ENCODE results near the gene TSPAN5. TPM values are rescaled to one million over a fixed set of nuclear protein-coding genes. Genes with fewer than 3 reads are reported as not detected.

TSPAN5 gene
- total RNA-seq, 1 donor from 2014 or later, result 21.8 TPM

GRCh38 chr4:98510757-98511517 is 147.5 kb downstream of the TSPAN5 start:
- TF ChIP-seq CTCF (IDR thresholded peaks at IDR 0.05; ENCODE audit: unreplicated experiment), result no peak
- H3K27ac Mint-ChIP-seq (ENCODE audit: unreplicated experiment), result no peak overlapping the region
- H3K36me3 Mint-ChIP-seq (ENCODE audit: low read depth, unreplicated experiment), result peaks cover 4% of the 10 kb centered on the region
- peak overlapping the region; percentile 1 for H3K4me3 Mint-ChIP-seq (ENCODE audit: unreplicated experiment)
- DNase-seq (ENCODE audit: low spot score), result no peak
- H3K9me3 Mint-ChIP-seq (ENCODE audit: unreplicated experiment), result no peaks in the 10 kb centered on the region
- H3K4me1 Mint-ChIP-seq (ENCODE audit: unreplicated experiment), result peaks cover 35% of the 10 kb centered on the region
- H3K27me3 Mint-ChIP-seq (ENCODE audit: unreplicated experiment), result peaks cover 3% of the 10 kb centered on the region

- no peak for DNase-seq (ENCODE audit: low spot score)
- Mint-ChIP-seq H3K4me1 (ENCODE audit: unreplicated experiment) (peaks cover 30% of the 10 kb centered on the region), H3K36me3 (ENCODE audit: low read depth, unreplicated experiment) (peaks cover 9% of the 10 kb centered on the region), H3K27me3 (ENCODE audit: unreplicated experiment) (peaks cover 3% of the 10 kb centered on the region), H3K27ac (ENCODE audit: unreplicated experiment) (no peak overlapping the region), H3K9me3 (ENCODE audit: unreplicated experiment) (no peaks in the 10 kb centered on the region), H3K4me3 (ENCODE audit: unreplicated experiment) (no peak overlapping the region)
- TF ChIP-seq CTCF (IDR thresholded peaks at IDR 0.05; ENCODE audit: unreplicated experiment), result no peak
Observed at GRCh38 chr4:98510340-98510739, 148.1 kb downstream of the TSPAN5 start.

DNA sequence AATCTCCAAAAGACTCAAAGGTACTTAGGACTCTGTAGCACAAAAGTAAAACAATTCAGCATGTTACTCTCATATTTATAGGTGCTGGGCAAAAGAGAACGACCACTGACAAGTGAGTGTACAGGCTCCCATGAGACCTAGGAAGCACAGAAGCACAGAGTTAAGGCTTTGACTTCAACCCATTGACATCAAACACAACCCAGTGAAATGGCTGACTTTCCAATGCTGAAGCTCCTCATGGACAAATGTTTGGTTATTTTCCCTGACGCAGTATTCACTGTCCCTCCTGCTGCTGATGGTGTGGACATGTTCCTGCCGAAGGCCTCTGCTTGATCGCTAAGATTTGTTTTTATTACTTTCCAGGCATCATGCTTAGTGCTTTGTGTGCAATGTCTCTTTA is 148.7 kb downstream of the TSPAN5 start:
- no peak for DNase-seq (ENCODE audit: low spot score)
- peaks cover 9% of the 10 kb centered on the region for H3K36me3 Mint-ChIP-seq (ENCODE audit: low read depth, unreplicated experiment)
- H3K9me3 Mint-ChIP-seq (ENCODE audit: unreplicated experiment), result no peaks in the 10 kb centered on the region
- H3K4me1 Mint-ChIP-seq (ENCODE audit: unreplicated experiment), result peaks cover 26% of the 10 kb centered on the region
- H3K27ac Mint-ChIP-seq (ENCODE audit: unreplicated experiment), result no peak overlapping the region
- peaks cover 3% of the 10 kb centered on the region for H3K27me3 Mint-ChIP-seq (ENCODE audit: unreplicated experiment)
- H3K4me3 Mint-ChIP-seq (ENCODE audit: unreplicated experiment), result no peak overlapping the region
- no peak for TF ChIP-seq CTCF (IDR thresholded peaks at IDR 0.05; ENCODE audit: unreplicated experiment)

GRCh38 chr4:98508829-98509598 is 149.4 kb downstream of the TSPAN5 start:
- Mint-ChIP-seq H3K36me3 (ENCODE audit: low read depth, unreplicated experiment) (peaks cover 6% of the 10 kb centered on the region), H3K4me1 (ENCODE audit: unreplicated experiment) (peaks cover 21% of the 10 kb centered on the region), H3K4me3 (ENCODE audit: unreplicated experiment) (no peak overlapping the region), H3K27me3 (ENCODE audit: unreplicated experiment) (peaks cover 3% of the 10 kb centered on the region), H3K27ac (ENCODE audit: unreplicated experiment) (no peak overlapping the region), H3K9me3 (ENCODE audit: unreplicated experiment) (no peaks in the 10 kb centered on the region)
- TF ChIP-seq CTCF (IDR thresholded peaks at IDR 0.05; ENCODE audit: unreplicated experiment), result no peak
- no peak for DNase-seq (ENCODE audit: low spot score)

GRCh38 chr4:98508248-98508647 is 150.2 kb downstream of the TSPAN5 start:
- H3K4me1 Mint-ChIP-seq (ENCODE audit: unreplicated experiment), result peaks cover 19% of the 10 kb centered on the region
- peaks cover 6% of the 10 kb centered on the region for H3K36me3 Mint-ChIP-seq (ENCODE audit: low read depth, unreplicated experiment)
- H3K27me3 Mint-ChIP-seq (ENCODE audit: unreplicated experiment), result peaks cover 3% of the 10 kb centered on the region
- no peaks in the 10 kb centered on the region for H3K9me3 Mint-ChIP-seq (ENCODE audit: unreplicated experiment)
- DNase-seq (ENCODE audit: low spot score), result no peak
- no peak overlapping the region for H3K27ac Mint-ChIP-seq (ENCODE audit: unreplicated experiment)
- no peak for TF ChIP-seq CTCF (IDR thresholded peaks at IDR 0.05; ENCODE audit: unreplicated experiment)
- no peak overlapping the region for H3K4me3 Mint-ChIP-seq (ENCODE audit: unreplicated experiment)

Data from endothelial cell (in vitro differentiated cells).